ENCODE results near the gene XRRA1. TPM values are rescaled to one million over a fixed set of nuclear protein-coding genes. Genes with fewer than 3 reads are reported as not detected.

The XRRA1 gene
- total RNA-seq, 1 donor from 2014 or later, result 50.5 TPM

DNA sequence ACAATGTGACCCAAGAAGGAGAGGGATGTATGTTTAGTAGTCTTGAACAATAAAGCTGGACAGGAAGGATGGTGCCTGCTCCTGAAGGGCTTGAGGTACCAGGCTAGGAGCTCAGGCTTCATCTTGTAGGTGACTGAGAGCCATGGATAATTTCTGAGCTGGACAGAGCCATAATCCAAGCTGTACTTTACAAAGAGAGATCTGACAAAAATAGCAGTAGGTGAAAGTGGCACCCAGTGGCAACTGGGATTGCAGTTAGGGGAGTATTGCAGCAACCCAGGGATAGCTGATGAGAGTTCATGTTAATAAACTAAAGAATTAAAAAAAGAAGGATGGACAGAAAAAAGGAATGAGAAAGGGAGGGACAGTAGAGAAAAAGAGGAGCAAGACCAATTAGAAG, 7.4 kb downstream of the XRRA1 start:
- no peak for ATAC-seq (ENCODE audit: low read depth)
- Mint-ChIP-seq H3K27ac (no peak overlapping the region), H3K9me3 (no peaks in the 10 kb centered on the region), H3K27me3 (no peaks in the 10 kb centered on the region), H3K36me3 (ENCODE audit: low read depth) (peaks cover 85% of the 10 kb centered on the region), H3K4me3 (no peak overlapping the region), H3K4me1 (peaks cover 15% of the 10 kb centered on the region)
- POLR2A ChIA-PET, result no interaction called here
- TF ChIP-seq, protein P1, sequence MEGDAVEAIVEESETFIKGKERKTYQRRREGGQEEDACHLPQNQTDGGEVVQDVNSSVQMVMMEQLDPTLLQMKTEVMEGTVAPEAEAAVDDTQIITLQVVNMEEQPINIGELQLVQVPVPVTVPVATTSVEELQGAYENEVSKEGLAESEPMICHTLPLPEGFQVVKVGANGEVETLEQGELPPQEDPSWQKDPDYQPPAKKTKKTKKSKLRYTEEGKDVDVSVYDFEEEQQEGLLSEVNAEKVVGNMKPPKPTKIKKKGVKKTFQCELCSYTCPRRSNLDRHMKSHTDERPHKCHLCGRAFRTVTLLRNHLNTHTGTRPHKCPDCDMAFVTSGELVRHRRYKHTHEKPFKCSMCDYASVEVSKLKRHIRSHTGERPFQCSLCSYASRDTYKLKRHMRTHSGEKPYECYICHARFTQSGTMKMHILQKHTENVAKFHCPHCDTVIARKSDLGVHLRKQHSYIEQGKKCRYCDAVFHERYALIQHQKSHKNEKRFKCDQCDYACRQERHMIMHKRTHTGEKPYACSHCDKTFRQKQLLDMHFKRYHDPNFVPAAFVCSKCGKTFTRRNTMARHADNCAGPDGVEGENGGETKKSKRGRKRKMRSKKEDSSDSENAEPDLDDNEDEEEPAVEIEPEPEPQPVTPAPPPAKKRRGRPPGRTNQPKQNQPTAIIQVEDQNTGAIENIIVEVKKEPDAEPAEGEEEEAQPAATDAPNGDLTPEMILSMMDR (IDR thresholded peaks at IDR 0.05), result no peak
- no peak for DNase-seq
- intact Hi-C loops (cut with micrococcal nuclease), result no loop called here
- CTCF ChIA-PET, result interaction anchor here (1.8 kb wide), 1 partner anchor 12 kb away, joined by 6 read pairs; no protein-coding TSS in a partner anchor

DNA sequence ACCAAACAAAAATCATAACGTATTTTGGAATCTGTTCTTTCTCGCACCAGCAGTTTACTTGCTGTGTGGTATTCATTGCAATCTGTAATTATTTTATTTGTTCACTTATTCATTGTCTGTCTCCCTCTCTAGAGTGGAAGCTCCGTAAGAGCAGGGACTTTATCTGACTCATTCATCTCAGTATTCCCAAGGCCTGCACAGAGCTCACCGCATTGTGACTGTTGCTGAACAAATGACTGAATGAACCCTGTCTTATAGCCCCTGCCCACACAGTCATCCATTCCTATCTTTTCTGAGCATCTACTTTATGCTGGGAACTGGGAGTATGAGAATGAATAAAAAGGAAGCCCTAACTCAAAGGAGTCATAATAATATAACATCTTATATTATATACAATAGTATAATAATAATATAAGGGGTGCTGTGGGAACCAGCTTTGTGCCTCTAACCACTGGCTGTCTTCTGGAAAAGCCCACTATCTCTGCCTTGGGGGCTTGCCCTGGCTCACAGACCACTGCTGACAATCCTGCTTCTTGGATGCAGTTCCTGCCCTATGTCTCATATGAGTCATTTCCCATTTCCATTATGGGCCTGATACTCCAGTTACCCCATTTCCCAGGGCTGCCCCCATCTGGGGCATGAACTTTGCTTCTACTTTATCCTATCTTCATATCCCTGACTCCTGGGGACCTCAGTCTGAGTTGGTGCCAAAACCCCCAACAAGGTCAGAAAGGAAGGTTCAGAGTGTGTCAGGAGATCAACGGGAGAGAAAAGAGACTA, 11.0 kb downstream of the XRRA1 start:
- Mint-ChIP-seq H3K4me1 (peaks cover 3% of the 10 kb centered on the region), H3K27me3 (no peaks in the 10 kb centered on the region), H3K4me3 (no peak overlapping the region), H3K27ac (no peak overlapping the region), H3K9me3 (no peaks in the 10 kb centered on the region), H3K36me3 (ENCODE audit: low read depth) (peaks cover 89% of the 10 kb centered on the region)
- ATAC-seq (ENCODE audit: low read depth) (no peak), DNase-seq (no peak)
- POLR2A ChIA-PET, result no interaction called here
- CTCF ChIA-PET, result no interaction called here
- intact Hi-C loops (cut with micrococcal nuclease), result no loop called here
- TF ChIP-seq, protein P1 (IDR thresholded peaks at IDR 0.05), result no peak

- ChIA-PET POLR2A (no interaction called here), CTCF (interaction anchor here (1.2 to 1.4 kb wide), 3 partner anchors 86 to 311 kb away, joined by 3 to 5 read pairs (median 3); no protein-coding TSS in a partner anchor)
- peaks cover 88% of the 10 kb centered on the region for H3K36me3 Mint-ChIP-seq (ENCODE audit: low read depth)
- H3K27me3 Mint-ChIP-seq, result no peaks in the 10 kb centered on the region
- TF ChIP-seq, protein P1 (IDR thresholded peaks at IDR 0.05), result no peak
- H3K4me3 Mint-ChIP-seq, result no peak overlapping the region
- no peaks in the 10 kb centered on the region for H3K4me1 Mint-ChIP-seq
- intact Hi-C loops (cut with micrococcal nuclease), result no loop called here
- no peak for DNase-seq
- H3K27ac Mint-ChIP-seq, result no peak overlapping the region
- no peaks in the 10 kb centered on the region for H3K9me3 Mint-ChIP-seq
- ATAC-seq (ENCODE audit: low read depth), result no peak
These were observed 11.9 kb downstream of the XRRA1 start for GRCh38 chr11:74936976-74937375.

GRCh38 chr11:74936087-74936486, 12.8 kb downstream of the XRRA1 start:
- TF ChIP-seq, protein P1 (IDR thresholded peaks at IDR 0.05), result no peak
- POLR2A ChIA-PET, result no interaction called here
- Mint-ChIP-seq H3K4me1 (no peaks in the 10 kb centered on the region), H3K27ac (no peak overlapping the region), H3K27me3 (no peaks in the 10 kb centered on the region), H3K4me3 (no peak overlapping the region), H3K9me3 (no peaks in the 10 kb centered on the region), H3K36me3 (ENCODE audit: low read depth) (peaks cover 81% of the 10 kb centered on the region)
- intact Hi-C loops (cut with micrococcal nuclease), result no loop called here
- CTCF ChIA-PET, result interaction anchor here (1.3 to 1.4 kb wide), 2 partner anchors 86 to 312 kb away, joined by 3 to 5 read pairs; no protein-coding TSS in a partner anchor
- DNase-seq, result no peak
- ATAC-seq (ENCODE audit: low read depth), result no peak

- Mint-ChIP-seq H3K36me3 (ENCODE audit: low read depth) (peaks cover 77% of the 10 kb centered on the region), H3K27ac (no peak overlapping the region), H3K4me1 (no peaks in the 10 kb centered on the region), H3K9me3 (no peaks in the 10 kb centered on the region), H3K27me3 (no peaks in the 10 kb centered on the region), H3K4me3 (no peak overlapping the region)
- ATAC-seq (ENCODE audit: low read depth) (no peak), DNase-seq (no peak)
- intact Hi-C loops (cut with micrococcal nuclease), result no loop called here
- TF ChIP-seq, protein P1 (IDR thresholded peaks at IDR 0.05), result no peak
- ChIA-PET CTCF (no interaction called here), POLR2A (no interaction called here)
These were observed 13.6 kb downstream of the XRRA1 start for GRCh38 chr11:74935285-74935684.

Measured in activated B cell treated with CpG ODN at 0.5 μM for 24 hours (primary cell).